Retinal pigment epithelial cell (primary cell): ENCODE measurements around the gene ADAMTS17.

Experiments used
- DNase-seq: peaks from one replicate; pipeline ENCODE4 v3.0.0-alpha.2; 2010; ENCODE audit warnings: low read depth
- H3K4me3 ChIP-seq: 2 replicates; pipeline ENCODE4 v1.5.1; 2011; ENCODE audit warnings: mild to moderate bottlenecking, low read length, control low read depth, moderate library complexity
- TF ChIP-seq, protein P1 (sequence below): conservative IDR thresholded peaks from 2 replicates; pipeline ENCODE4 v1.5.1; 2011; ENCODE audit warnings: low read depth, low read length, control low read depth, inconsistent platforms

The ADAMTS17 gene

DNA sequence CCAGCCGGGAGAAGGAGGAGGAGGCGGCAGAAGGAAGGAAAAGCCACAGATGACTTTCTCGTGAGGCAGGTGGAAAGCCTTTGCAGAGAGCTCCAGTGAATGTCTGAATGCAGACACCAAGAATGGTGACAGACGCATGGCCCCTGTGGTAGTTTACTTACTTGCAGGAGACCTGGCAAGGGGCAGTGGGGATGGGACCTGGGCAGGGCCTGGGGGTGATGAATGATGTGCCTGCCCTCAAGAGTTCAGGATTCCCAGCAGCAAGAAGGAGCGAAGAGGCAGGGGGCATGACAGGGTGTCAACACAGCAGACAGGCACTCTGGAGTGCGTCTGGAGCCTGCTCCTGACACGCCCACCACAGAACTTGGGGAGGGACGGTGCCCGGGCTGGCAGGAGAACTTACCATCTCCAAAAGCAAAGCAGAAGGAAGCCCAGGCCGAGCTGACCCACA is 348.1 kb downstream of the ADAMTS17 start:
- no peak overlapping the region for H3K4me3 ChIP-seq
- TF ChIP-seq, protein P1, sequence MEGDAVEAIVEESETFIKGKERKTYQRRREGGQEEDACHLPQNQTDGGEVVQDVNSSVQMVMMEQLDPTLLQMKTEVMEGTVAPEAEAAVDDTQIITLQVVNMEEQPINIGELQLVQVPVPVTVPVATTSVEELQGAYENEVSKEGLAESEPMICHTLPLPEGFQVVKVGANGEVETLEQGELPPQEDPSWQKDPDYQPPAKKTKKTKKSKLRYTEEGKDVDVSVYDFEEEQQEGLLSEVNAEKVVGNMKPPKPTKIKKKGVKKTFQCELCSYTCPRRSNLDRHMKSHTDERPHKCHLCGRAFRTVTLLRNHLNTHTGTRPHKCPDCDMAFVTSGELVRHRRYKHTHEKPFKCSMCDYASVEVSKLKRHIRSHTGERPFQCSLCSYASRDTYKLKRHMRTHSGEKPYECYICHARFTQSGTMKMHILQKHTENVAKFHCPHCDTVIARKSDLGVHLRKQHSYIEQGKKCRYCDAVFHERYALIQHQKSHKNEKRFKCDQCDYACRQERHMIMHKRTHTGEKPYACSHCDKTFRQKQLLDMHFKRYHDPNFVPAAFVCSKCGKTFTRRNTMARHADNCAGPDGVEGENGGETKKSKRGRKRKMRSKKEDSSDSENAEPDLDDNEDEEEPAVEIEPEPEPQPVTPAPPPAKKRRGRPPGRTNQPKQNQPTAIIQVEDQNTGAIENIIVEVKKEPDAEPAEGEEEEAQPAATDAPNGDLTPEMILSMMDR, result no peak
- DNase-seq, result no peak

DNA sequence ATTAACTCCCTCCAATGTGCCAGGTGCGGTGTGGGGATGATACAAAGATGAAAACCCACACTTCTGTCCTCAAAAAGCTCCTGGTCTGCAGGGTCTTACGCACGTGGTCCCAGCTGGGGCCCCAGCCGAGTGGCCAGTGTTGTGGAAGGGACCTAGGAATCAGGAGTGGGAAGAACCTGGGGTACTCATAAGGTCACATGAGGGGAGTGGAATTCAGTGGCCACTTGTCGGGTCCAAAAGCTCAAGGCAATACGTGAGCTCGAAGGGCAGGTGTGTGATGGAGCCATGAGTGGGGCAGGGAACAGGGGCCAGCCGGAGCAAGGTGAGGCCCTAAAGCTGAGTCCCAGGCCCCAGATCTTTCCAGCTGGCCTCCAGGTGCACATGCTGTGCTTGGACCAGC is 348.5 kb downstream of the ADAMTS17 start:
- TF ChIP-seq, protein P1, result no peak
- H3K4me3 ChIP-seq, result no peak overlapping the region
- DNase-seq, result no peak

DNA sequence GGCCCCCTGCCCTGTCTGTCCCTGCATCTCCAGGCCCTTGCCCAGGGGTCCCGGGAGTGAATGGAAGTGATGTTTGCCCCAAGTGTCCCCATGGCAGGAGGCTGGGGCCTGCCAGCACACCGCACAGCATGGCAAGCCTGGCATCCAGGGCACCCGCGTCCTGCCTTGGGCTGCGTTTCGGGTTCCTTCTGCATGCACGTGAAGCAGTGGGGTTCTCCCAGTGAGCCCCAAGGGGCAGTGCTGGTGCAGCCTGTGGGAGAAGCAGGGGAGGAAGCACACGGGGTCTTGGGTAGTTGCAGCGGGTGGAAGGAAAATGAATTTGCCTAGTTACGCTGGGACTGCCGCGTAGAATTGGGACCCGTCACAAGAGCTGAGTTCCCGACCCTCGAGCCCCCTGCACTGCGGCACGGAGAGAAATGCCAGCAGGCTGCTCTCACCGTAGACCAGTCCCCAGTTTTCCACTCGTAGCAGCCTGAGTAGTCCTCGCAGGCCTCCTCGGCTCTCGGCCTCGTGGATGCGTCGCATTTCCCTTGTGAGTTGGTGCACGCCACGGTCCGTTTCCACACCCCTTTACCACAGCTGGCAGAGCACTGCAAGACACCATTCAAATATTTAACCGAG is 349.1 kb downstream of the ADAMTS17 start:
- TF ChIP-seq, protein P1, result no peak
- H3K4me3 ChIP-seq, result no peak overlapping the region
- no peak for DNase-seq

DNA sequence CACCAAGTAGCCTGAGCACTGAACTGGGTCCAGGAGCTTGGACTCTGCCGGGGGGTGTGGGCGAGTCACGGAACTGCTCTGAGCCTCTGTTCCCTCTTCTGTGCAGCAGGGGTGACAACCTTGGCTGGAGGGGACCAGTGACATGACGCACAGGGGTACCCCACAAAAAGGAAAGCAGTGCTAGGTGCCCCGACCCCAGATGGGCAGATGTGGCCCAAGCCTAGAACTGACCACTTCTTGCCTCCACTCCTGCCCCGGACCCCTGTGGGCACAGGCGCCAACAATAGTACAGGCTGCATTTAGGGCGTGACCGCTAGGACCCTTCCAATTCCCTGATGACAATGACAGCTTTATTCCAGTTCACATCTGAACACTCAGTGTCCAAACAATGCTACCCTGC is 352.7 kb downstream of the ADAMTS17 start:
- TF ChIP-seq, protein P1, result no peak
- DNase-seq, result no peak
- H3K4me3 ChIP-seq, result no peak overlapping the region

DNA sequence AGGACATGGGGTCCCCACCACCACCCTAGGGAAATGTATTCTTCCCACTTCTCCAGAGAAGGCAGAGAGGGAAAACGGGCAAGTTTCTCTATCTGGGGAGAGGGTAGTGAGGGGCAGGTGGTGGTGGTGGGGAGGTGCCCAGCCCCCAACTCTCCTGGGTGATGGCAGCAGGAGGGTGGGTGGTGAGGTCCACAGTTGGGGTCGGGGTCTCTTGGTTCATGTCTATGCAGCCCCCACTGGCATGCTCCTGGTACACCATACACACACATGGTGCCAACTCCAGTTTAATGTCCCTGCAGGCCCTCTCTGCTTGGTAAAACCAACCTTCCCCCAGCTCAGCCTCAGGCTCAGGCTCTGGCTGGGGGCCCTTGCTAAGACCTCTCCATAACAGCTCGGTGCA is 354.1 kb downstream of the ADAMTS17 start:
- H3K4me3 ChIP-seq, result no peak overlapping the region
- DNase-seq, result no peak
- TF ChIP-seq, protein P1, result no peak

DNA sequence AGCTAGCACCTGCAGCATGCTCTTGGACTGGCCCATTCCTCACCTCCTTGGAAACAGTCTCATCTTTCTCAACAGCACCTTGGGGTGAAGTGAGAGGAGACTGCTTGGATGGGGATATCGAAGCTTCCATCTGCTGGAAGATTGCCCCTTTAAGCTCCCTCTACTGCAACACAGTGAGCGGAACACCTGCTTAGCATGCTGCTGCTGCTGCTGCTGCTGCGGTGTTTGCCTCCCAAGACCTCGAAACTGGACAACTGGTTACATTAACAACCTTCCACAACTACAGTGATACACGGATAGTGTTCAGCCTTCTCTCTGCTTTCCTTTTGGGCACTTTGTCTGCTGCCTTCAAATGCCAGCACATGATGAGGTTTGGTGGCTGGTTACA is 354.7 kb downstream of the ADAMTS17 start:
- no peak overlapping the region for H3K4me3 ChIP-seq
- no peak for DNase-seq
- TF ChIP-seq, protein P1, result no peak

DNA sequence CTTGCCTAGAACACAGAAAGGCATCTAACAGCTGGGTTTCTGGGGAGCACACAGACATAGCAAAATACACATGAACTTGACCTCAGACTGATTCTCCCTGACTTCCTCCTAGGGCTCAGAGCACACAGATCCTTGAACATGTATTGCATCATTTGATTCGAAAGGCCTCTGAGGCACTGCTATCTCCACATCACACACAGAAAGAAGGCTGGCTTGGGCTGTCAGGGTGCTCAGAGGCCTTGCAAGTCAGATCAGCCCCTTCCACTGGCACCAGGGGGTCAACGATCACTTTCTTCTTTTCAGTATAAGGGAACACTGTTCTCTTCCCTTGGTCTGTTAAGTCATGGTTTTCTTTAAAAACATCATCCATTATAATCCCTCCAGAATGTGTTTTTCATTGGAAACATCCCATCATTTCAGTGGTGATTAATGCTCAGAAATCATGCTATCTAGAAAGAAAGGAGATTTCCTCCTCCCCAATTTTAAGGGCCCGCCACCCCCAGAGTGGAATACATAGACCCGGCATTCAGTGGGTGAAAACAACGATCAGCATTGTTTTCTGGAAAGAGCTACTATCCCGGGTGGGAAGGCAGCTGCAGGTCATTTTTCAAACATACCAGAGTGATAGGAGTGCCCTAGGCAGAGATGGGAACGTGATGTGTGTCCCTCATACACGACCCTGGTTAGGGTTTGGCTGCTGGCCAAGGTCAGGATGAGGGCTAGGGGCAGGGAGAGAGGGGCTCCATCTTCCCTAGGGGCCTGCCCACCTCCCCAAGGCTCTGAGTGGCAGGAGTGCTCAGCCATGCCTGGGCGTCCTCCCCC is 355.3 kb downstream of the ADAMTS17 start:
- DNase-seq, result no peak
- TF ChIP-seq, protein P1, result no peak
- no peak overlapping the region for H3K4me3 ChIP-seq
